LNCaP clone FGC (cell line): ENCODE results near the gene SEPTIN12.
A peak's percentile ranks its signal among the peaks of the same experiment; 100 is the strongest.

Experiments used
- DNase-seq: peaks from one replicate; pipeline ENCODE4 v3.0.0-alpha.2; 2011; ENCODE audit warnings: low read depth
- H3K4me3 ChIP-seq: 2 replicates; pipeline ENCODE4 v1.5.1; 2011; ENCODE audit warnings: mild to moderate bottlenecking, low read depth, low read length, control low read depth
- TF ChIP-seq, protein P1 (sequence below): IDR thresholded peaks from 2 replicates; pipeline ENCODE4 v1.5.1; 2012; ENCODE audit warnings: mild to moderate bottlenecking; ENCODE audit not compliant: control insufficient read depth, insufficient read depth; ENCODE audit errors: extremely low read depth

SEPTIN12 gene

DNA sequence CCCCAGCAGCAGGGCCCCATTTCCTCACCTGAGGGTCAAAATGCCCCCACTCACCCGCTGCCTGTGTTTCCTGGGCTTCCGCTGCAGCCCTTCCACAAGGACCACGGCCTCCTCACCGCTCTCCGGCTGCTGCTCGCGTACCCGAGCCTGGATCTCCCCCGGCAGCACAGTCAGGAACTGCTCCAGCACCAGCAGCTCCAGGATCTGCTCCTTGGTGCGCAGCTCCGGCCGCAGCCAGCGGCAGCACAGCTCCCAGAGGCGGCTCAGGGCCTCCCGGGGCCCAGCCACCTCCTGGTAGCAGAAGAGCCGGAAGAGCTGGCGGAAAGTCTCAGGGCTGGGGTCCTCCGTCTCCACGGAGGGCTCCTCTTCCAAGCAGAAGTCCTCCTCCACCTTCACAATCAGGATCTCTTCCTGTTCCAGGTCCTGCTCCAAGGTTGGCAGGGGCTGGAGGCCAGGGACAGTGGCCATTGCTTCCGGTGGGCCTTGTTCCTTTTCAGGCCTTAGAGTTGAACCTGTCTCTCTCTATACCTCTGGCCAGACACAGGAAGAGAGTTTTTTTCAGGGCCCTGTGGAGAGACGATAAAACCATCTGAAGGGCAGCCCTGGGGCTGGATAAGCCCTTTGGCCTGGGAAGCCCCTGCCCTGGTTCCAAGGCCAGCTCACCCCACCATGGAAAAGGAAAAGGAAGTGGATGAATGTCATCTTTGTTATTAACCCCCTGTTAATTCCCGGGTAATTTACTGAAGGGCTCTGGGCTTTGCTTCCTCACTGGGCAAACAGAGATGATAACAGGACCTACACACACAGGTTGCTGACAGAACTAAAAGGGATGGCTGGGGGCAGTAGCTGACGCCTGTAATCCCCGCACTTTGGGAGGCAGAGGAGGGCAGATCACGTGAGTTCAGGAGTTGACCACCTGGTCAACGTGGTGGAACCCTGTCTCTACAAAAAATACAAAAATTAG, 22.4 kb downstream of the SEPTIN12 start:
- DNase-seq, result no peak
- TF ChIP-seq, protein P1, sequence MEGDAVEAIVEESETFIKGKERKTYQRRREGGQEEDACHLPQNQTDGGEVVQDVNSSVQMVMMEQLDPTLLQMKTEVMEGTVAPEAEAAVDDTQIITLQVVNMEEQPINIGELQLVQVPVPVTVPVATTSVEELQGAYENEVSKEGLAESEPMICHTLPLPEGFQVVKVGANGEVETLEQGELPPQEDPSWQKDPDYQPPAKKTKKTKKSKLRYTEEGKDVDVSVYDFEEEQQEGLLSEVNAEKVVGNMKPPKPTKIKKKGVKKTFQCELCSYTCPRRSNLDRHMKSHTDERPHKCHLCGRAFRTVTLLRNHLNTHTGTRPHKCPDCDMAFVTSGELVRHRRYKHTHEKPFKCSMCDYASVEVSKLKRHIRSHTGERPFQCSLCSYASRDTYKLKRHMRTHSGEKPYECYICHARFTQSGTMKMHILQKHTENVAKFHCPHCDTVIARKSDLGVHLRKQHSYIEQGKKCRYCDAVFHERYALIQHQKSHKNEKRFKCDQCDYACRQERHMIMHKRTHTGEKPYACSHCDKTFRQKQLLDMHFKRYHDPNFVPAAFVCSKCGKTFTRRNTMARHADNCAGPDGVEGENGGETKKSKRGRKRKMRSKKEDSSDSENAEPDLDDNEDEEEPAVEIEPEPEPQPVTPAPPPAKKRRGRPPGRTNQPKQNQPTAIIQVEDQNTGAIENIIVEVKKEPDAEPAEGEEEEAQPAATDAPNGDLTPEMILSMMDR, result no peak
- peak overlapping the region; percentile 99 for H3K4me3 ChIP-seq

DNA sequence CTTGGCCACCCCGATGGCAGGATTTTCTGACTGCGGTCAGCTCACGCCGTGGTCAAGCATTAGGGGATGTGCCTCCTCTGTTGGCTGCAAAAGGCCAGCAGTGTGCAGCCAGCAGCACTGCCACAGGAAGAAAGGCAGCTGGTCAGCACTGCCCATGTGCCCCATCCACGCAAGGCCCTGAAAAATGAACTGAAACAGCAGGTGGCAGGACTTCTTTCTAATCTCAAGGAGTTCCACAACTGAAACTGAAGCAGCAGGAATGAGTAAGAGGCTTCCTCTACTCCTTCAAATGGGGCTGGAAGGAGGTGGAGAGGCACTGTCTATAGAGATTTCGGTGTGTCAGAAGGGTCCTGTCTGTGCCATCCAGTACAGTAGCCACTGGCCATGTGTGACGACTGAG, 24.4 kb downstream of the SEPTIN12 start:
- DNase-seq, result no peak
- TF ChIP-seq, protein P1, result no peak
- no peak overlapping the region for H3K4me3 ChIP-seq

DNA sequence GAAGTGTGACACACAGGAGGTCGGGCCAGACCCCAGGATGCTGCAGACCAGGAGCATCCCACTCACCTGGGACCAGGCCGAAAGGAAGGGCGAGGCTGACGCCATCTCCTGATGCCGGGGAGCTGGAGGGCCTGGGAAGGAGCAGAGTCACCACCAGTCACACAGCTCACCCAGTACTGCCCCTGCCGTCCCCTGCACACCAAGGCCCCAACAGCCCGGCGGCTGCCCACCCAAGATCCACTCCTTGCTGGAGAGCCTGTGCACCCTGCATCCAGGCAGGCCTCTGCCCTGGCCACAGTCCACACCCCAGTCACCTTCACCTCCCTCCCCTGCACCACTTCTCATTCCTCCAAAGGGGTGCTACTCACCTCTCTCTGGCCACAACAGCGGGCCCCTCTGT, 25.9 kb downstream of the SEPTIN12 start:
- no peak overlapping the region for H3K4me3 ChIP-seq
- TF ChIP-seq, protein P1, result no peak
- DNase-seq, result no peak

DNA sequence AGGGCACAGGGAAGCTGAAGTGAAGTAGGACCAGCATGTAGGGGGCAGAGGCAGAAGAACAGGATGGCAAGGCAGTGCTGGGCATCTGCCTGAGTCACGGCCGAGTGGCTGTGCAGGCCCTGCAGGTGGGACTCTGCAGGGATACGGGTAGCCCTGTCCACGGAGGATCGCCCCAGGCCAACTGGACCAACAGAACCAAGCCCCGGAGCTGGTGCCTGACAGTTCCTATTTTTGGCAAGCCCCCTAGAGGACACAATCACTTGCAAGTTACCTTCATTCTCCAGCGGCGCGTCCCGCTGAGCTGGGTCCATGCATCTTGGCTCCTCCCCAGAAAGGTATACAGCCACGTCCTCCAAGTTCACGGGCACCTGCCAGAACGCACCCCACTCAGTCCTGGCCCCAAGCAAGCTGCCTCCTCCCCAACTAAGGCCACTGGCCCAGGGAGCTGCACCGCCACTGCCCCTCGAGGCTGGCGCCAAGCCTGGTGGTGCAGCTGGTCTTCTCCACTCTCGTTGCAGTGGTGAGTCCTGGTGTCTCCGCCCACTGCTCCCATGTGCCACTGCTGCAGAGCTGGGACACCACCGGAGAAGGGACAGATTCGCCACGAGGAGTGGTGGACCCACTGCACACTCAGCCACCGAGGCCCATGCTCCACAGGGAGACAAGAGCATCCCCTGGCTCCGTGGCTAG, 27.8 kb downstream of the SEPTIN12 start:
- no peak for DNase-seq
- H3K4me3 ChIP-seq, result no peak overlapping the region

DNA sequence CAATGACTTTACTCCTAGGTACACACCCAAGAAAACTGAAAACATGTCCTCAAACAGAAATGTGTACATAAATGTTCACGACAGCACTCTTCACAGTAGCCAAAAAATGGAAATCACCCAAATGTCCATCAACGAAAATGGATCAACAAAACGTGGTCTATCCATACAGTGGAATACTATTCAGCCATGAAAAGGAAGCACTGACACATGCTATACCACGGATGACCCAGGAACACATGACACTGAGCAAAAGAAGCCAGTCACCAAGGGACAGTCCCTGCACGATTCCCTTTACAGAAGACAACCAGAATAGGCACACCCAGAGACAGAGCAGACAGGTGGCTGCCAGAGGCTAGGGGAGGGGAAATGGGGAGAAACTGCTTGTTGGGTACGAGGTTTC, 32.5 kb downstream of the SEPTIN12 start:
- DNase-seq, result no peak
- TF ChIP-seq, protein P1, result no peak
- H3K4me3 ChIP-seq, result no peak overlapping the region

More for the DNA sequence above, 27.8 kb downstream of the SEPTIN12 start:
- TF ChIP-seq, protein P1, result no peak

DNA sequence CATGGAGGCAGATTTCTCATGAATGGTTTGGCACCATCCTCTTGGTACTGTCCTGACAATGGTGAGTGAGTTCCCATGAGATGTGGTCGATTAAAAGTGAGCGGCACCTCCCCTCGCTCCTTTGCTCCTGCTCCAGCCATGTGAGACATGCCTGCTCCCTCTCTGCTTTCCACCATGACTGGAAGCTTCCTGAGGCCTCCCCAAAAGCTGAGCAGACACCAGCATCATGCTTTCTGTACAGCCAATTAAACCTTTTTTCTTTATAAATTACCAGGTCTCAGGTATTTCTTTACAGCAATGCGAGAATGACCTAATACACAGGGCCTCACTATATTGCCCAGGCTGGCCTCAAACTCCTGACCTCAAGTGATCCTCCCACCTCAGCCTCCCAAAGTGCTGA, 33.3 kb downstream of the SEPTIN12 start:
- TF ChIP-seq, protein P1, result no peak
- no peak for DNase-seq
- no peak overlapping the region for H3K4me3 ChIP-seq
